HEK293 (cell line): ENCODE measurements around the gene REPS2.

ENCODE experiments used
- KLF10 ChIP-seq: fragments of 450-650 bp; IDR thresholded peaks from 2 replicates; pipeline ENCODE4 v1.5.1; 2018; ENCODE audit warnings: missing biosample characterization, mild to moderate bottlenecking, missing genetic modification characterization
- SP2 ChIP-seq: fragments of 450-650 bp; formaldehyde crosslinking; IDR thresholded peaks from 2 replicates; pipeline ENCODE4 v1.5.1; 2016; ENCODE audit warnings: missing biosample characterization, missing genetic modification characterization
- ZBTB8A ChIP-seq: fragments of 450-650 bp; formaldehyde crosslinking; IDR thresholded peaks from 2 replicates; pipeline ENCODE4 v1.5.1; 2016; ENCODE audit warnings: missing biosample characterization, missing genetic modification characterization
- TF ChIP-seq, protein P1 (sequence below): fragments of 450-650 bp; formaldehyde crosslinking; IDR thresholded peaks from 2 replicates; pipeline ENCODE4 v1.5.1; 2017; ENCODE audit warnings: missing biosample characterization, mild to moderate bottlenecking, missing genetic modification characterization, moderate library complexity

DNA sequence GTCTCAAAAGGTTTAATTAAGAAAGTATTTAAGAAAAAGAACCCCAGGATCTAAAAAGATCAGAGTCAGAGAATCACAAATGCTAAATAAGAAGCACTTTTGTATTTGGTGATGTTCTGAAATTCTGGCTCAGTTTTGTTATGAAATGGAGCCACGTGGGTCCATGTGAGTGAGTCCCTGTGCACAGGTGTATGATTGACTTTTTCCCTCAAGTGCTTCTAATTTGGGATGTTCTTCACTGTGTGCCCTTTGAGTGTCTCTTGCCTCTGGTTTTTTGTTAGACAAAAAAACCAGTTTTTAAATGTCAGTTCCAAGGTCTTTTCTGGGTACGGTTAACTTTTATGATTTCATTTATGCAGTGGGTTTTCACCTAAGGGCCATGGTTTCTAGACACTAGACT lies 44.4 kb downstream of the REPS2 start:
- TF ChIP-seq ZBTB8A (tag by site-specific recombination), result no peak
- TF ChIP-seq, protein P1, sequence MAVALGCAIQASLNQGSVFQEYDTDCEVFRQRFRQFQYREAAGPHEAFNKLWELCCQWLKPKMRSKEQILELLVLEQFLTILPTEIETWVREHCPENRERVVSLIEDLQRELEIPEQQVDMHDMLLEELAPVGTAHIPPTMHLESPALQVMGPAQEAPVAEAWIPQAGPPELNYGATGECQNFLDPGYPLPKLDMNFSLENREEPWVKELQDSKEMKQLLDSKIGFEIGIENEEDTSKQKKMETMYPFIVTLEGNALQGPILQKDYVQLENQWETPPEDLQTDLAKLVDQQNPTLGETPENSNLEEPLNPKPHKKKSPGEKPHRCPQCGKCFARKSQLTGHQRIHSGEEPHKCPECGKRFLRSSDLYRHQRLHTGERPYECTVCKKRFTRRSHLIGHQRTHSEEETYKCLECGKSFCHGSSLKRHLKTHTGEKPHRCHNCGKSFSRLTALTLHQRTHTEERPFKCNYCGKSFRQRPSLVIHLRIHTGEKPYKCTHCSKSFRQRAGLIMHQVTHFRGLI (tag by site-specific recombination), result no peak
- no peak for TF ChIP-seq KLF10
- TF ChIP-seq SP2 (tag by site-specific recombination), result no peak
